ENCODE results near the gene SNAPC4.
"Not testable (repeated sequence)": the region's sequence is repeated elsewhere in the genome, so short reads cannot be mapped to it uniquely, and the experiment has no call there.

SNAPC4 gene

DNA sequence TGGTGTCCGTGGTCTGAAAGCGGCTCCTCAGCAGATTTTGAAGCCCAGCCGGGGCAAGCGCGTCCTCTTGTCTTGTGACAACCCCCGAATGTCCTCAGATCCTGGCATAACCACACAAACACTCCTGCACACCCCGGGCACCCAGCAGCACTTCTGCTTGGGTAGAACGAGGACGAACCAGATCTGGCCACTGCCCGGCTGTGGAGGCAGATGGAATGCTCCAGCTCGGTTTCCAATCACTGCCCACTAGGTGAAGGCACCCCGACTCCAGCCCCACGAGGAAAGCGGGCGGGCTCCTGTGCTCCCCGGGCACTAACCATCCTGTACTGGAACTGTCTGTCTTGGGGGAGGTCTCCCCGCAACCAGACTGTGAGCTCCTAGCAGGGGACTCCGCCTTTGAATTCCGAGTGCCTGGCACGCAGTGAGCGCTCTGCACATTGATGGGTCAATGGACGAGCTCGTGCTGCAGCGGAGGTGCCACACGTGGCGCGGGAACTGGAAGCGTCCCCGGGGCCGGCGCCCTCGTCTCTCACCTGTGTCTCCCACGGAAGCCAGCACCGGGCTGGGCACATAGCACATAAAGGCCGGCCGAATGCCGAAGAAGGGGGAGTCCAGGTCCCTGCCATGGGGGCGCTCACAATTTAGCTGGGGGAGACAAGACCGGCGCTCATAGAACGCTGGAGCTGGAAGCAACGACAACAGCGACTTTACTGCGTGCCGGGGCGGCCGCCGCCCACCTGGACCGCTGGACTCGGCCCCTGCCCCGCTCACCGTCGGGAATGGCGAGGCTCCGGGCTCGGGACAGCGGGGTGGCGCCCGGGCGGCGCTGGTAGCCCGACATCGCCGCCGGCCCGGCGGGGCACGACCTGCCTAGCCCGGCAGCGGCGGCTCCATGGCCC lies 9.8 kb upstream of the SNAPC4 start:
- no peak for DNase-seq

DNA sequence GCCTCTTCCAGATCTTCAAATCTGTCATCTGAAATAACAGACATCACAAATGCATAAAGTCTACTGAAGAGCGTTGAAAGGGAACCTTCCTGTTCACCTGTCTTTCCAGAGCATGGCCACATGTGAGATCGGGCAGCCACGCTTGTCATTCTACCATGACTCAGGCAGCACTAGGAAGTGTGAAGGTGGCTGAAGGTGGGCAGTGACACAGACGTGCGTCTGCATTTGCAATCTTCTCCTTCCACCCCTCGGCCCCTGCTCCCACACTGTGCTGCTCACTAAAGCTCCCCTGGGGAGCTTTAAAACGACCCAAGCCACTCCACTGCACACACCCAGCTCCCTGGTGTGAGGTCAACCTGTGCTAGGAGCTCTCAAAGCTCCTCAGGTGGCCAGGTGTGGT lies 7.9 kb upstream of the SNAPC4 start:
- no peak for DNase-seq

DNA sequence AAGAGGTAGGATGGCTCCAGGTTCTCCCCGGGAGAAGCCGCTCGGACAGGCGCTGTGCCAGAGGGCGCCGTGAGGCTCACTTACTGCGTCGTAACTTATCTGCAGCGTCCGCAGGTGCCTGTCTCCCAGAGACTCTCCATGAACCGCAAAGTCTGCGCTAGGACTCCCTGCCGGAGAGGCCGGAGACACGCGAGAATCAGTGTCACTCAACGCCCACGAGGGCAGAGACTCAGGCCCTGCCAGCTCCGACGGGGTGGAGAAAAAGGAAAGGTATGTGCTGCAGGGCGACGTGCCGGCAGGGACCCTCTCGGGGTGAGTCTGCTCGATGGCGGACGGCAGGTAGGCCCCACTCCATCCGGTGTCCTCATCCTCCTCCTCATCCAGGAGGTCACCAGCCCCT lies 7.1 kb upstream of the SNAPC4 start:
- DNase-seq: not testable (repeated sequence)

DNA sequence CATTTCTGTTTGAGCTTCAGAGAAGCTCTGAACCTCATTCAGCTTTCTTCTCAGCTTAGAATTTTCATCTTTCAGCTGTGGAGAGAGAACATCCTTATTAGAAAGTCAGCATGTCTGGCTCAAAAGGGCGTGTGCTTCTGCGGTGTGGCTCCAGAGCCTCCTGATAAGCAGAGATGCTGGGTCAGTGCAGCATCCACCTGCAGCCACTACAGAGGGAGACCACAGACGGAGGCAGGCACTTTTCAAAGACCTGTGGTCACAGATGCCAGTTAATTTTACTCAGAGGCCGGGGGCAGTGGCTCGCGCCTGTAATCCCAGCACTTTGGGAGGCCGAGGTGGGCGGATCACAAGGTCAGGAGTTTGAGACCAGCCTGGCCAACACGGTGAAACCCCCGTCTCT lies 5.9 kb upstream of the SNAPC4 start:
- not testable (repeated sequence) for DNase-seq

DNA sequence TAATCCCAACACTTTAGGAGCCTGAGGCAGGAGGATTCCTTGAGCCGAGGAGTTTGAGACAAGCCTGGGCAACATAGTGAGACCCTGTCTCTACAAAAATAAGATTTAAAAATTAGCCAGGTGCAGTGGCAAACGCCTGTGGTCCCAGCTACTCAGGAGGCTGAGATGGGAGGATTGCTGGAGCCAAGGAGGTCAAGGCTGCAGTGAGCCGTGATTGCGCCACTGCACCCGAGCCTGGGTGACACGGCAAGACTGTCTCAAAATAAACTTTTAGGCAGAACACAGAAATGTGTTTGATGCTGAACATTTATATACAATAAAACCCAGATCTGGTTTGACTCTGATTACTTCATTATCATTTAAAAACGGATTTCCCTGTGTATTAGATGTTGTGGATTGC lies 5.5 kb upstream of the SNAPC4 start:
- no peak for DNase-seq

DNA sequence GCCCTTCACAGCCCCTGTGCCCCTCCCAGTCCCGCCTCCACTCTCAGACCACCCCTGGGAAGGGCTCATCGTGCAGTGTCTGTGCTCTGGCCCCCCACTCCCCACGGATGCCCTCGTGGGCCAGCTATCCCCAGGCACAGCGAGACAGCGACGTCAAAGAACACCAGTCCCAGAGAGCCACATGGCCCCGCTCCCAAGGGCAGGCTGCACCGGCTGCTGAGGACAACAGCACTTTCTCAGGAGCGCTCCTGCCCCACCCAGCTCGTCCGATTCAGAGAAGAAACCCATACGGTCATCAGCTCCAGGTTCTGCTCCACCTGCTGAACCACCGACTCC lies 4.8 kb upstream of the SNAPC4 start:
- no peak for DNase-seq

DNA sequence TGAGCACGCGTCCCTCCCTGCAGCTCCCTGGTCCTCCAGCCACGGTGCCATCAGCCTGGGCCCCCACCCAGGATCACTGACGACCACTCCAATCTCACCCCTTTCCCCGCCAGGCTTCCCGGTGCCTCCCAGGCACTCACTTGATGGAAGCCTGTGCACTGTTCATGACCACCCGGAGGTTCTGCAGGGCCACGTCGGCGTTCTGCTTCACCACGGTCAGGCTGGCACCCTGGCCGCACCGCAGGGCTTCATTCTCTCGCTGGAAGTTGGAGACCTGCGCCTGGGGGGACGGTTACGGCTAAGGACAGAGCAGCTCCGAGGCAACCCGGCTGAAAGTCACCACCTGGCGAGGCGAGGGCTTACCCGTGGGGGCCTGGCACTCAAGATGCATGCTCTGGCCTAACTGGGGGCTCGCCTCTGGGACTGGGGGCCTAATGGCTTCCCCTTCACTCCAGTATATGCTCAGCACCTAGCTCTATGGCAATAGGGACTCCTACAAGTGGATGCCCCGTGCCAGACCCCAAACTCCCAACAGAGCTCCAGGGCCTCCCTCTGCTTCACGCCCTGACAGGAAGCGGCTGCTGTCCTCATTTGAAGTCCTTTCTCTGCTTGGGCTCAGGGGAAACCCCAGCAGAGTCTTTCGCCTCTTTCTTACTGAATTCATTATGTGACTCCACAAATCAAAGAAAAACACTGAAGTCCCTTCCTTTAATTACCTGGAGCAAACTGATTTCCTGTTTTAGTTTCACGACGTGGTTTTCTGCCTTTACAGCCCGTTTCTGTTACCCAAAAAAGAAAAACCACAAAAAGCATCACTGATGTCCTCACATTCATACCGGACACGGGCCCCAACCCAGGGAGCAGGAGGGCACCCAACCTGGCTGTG lies 4.2 kb upstream of the SNAPC4 start:
- DNase-seq: peak; percentile 14

DNA sequence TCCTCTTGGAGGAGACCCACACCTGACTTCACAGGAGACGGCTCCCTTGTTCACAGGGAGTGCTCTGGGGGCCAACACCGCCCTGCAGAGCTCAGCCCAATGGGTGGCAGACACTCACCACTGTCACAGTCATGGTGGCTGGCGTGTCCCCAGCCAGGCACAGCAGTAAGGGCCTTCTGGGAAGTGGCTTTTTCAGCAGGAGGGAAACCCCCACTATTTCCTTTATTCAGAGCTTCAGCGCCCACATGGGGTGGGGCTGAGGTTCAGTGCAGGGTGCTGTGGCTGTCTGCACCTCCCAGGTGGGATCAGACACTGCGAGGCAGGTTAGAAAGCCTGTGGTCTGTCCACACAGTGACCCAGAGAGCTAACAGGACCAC lies 3.6 kb upstream of the SNAPC4 start:
- peak; percentile 42 for DNase-seq

DNA sequence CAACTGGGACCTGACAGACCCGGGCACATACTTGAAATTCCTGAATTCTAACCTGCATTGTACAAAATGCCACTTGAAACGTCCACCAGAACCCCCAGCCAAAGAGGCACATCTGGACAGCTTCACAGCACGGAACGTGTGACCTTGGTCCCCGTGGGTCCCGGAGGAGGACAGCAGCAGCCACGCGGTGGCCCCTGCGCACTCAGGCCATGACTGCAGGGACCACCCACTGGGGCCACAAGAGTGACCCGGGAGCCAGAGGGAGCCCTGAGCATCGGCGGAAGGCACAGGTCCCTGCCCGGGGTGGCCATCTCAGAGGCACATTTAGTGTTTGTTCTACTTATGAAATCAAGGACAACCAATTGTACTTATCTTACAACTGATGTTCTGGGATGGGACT lies 2.1 kb upstream of the SNAPC4 start:
- no peak for DNase-seq

DNA sequence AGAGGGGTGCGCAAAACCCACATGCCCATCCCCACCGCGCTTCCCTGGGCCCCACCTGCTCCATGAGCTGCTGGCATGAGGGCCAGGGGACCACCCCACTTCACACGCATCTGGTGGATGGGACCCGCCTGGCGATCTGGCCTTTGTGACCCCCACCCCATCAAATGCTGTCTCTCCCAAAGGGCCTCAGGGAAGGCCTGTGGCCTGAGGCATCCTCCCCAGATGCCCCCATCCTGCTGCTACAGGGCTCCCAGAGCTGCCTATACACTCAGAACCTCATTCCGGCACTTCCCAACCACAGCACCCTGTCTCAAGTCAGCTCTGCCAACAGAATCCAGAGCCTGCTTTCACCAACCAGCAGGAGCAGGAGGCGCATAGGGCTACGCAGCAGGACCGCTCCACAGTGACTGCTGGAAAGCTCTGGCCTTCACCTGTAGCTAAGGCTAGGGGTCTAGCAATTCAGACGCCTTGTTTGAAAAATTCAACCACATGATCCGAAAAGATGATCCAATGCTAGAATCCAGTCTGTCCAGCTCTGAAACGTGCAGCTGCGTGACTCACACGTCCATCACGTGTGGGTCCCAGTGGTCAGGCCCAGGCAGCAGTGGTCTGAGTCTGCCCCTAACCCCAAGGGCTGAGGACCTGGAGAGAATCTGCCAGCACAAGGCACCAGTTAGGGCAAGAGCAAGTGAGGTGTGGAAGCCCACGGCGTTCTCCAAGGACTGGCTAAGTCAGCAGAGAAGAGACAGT lies 1.4 kb upstream of the SNAPC4 start:
- no peak for DNase-seq

DNA sequence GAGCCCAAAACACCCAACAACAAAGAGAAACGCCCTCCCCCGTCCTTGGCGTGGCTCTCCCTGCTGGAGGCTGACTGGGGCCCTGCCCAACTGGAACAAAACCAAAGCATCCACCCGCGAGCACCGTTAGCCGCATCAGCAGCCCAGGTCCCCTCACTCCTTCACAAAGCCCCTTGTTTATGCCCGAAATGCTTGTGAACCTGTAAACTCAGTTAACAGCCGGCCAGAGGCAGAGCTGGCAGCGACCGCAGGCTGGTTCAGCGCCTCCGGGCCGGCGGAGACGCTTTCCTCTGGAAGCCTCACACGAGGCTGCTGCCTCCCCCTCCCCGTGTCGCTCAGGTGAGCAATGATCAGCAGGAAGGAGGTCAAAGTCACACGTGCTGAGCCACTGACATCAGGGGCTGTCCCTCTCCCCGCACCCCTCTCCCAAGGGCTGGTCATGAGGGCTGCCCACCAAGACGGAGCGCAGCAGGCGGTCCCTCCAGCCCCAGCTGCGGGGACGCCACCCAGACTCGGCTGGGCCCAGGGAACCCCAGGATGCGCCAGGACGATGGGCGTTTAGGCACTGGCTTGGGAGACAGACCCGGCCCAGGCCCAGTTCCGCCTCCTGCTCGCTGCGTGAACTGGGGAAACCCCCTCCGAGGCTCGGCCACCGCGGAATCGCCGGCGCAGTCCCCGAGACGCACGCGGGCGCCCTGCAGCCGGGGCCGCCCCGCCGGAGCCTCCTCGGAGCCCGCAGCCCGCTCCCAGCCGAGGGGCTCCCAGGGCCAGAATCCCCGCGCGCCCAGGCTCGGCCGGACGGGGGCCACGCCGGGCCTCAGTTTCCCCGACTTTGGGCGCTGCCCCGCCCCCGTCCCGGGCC lies 563 bp downstream of the SNAPC4 start:
- DNase-seq: no peak

DNA sequence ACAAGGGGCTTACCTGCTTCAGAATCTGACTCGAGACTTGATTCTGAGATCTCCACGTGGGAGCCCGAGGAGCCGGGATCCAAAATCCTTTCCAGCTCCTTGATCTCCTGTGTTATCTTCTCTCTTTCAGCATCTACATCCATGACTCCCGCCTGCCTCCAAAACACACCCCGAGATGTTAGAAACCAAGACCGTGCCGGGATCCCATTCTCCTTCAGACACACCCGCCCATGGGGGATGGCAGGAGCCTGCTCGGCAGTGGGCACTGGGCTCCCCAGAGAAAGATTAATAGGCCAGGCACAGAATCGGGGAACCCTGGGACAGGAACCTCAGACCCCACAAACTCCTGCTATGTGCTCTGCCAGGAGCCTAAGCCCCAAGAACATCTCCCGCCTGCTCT lies 1.7 kb downstream of the SNAPC4 start:
- no peak for DNase-seq

DNA sequence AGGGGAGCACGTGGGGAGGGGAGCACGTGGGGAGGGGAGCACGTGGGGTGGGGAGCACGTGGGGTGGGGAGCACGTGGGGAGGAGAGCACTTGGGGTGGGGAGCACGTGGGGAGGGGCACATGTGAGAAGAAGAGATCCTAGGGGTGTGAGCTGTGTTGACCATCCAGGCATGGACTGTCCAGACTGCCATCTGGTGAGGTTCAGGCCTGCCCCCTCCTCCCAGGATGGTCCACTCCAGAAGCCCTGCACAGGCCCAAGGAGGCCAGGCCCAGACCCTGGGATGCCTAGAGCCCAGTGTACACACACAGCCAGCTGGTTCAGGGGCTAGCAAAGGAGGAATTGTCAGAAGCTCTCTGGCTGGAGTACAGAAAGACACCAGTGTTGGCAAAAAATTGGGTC lies 2.3 kb downstream of the SNAPC4 start:
- DNase-seq: no peak

DNA sequence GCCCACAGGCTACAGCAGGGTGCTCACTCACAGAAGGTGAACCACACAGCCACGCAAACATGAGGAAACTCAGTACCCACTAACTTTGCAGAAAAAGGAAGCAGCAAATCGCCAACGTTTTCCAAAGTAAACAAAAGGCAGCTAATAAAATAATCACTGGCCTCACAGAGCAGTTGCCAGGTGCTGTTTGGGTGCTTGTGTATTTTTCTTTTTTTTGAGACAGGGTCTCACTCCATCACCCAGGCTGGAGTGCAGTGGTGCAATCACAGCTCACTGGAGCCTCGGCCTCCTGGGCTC lies 3.8 kb downstream of the SNAPC4 start:
- no peak for DNase-seq

DNA sequence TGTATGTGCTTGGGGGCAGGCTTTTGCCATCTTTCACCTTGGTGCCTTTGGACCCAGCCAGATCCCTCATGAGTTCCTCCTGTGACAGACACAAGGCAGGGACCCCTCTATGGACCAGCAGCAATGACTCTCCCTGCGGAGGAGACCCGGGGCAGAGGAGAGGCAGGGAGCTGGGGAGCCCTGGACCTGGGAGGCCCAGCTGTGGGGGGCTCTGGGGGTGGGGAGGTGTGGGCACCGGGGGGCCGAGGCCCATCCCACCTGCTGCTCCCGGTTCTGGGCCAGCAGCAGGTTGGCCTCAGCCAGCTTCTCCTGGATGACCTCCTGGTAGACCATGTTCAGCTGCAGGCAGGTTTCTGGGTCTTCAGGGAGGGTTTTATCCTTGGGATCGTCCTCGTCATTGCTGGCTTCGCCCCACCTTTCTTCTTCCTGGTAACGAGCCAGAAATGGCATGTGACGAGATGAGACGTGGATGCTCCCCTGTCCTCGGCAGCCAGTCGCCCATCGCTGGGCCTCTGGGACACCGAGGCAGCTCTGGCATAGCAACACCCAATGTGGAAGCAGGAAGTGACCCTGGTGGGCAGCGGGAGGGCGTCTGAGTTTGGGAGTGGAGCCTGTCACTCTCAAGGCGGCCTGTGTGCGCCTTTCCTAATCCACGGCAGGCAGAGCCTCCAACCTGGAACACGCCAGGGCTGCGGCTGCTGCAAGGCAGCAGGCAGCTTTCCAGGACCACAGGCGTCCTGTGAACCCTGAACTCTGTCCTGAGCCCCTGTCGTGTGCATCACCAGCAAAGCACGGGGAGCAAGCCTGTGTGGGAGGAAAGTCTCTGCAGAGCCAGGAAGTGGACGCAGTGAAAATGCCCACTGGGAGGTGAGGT lies 4.4 kb downstream of the SNAPC4 start:
- DNase-seq: no peak

DNA sequence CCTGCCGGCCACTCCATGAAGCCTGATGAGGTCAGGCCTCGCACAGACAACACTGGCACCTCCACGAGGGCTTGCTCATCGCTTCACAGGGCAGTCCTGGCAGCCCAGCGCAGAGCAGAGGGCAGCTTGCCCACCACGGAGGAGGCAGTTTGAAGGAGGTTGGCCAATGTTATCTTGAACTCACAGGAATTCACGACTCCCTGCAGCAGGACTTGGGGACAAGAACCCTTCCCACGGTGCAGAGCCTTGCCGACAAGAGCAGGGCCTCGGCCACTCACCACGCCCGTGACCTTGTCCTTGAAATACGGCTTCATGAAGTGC lies 5.0 kb downstream of the SNAPC4 start:
- no peak for DNase-seq

DNA sequence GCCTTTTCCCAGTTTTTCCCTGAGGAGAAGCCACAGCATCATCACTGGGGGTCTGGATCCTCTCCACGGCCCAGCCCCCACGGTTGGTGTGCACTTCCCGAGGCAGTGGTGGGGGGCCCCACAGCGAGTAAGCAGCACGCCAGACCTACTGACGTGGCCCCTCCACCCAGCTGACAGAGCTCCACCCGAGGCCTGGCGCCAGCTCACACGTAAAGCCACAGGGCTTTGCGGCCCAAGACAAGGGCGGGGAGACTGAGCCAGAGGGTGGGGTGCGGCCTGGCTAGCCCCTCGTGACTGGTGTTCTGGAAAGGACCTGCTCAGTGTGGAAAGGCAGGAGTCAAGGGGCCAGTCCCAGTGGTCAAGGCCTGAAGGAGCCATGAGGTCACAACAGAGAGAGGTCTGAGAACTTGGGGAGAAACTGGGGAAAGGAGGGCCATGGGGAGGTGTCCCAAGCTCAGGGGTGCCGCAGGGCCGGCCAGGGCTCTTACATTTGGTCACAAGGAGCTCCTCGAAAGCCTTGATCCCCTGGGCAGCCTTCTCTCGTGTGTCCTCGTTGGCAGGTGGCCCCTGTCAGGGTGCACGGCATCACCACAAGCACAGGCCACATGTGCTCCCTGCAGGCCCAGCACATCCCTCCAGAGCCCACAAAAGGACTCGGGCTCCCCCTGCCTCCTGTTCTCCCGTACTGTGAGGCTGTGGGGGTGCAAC lies 5.5 kb downstream of the SNAPC4 start:
- DNase-seq: no peak

DNA sequence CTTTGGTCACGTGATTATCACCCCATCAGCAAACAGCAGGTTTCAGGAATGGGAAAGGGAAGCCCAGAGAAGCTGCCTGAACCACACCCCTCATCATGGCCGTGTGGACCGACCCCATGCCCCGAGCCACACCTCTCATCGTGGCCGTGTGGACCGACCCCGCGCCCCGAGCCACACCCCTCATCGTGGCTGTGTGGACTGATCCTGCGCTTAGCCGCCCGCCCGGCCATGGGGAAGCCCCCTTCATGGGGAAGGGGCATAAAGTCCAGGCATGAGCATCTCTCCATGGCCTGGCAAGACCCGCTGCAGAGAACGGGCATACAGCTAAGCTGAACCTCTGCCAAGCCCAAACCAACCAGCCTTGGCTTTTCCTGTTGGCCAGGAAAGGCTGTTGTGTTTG lies 6.4 kb downstream of the SNAPC4 start:
- DNase-seq: no peak

DNA sequence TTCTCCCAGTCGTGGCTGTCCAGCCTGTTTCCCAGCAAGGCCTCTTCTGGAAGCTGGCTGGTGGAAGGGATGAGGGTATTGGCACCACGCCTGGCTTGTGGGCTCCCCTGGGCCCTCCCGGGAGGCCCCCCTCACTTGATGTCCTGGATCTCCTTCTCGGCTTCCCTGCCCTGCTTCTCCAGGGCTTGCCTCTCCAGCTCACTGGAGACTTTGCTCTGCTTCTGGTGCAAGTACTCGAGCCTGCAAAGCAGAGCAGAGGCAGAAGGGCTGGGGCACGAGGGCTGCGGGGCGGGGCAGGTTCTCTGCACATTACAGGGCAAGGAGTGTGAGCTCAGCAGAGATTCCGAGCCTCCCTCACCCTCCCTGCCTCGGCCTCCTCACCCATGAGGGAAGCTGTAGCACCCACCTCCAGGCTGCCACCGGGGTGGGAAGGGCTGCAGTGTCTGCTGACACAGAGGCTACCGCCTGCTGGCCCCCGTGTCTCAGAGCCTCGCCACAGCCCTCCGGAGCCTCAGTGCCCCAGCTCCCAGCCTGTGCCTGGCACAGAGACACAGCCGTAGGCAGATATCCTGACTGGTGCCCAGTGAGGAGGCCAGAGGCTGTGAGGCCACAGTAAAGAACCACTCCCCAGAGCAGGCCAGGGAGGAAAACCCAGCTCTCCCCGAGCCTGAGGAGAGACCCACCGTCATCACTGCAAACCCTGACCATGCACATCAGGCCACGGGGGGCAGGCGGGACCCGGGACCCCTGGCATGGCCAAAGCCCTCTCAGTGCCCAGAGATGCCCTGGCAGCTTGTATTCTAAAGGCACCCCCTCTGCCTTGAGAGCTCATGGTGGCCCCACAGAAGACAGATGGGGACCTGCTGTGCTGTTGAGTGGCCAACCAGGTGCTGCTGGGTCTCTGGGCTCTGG lies 7.2 kb downstream of the SNAPC4 start:
- no peak for DNase-seq

All from effector CD8-positive, alpha-beta T cell (primary cell).